ENCODE measurements around the gene WDR72.

WDR72 gene

DNA sequence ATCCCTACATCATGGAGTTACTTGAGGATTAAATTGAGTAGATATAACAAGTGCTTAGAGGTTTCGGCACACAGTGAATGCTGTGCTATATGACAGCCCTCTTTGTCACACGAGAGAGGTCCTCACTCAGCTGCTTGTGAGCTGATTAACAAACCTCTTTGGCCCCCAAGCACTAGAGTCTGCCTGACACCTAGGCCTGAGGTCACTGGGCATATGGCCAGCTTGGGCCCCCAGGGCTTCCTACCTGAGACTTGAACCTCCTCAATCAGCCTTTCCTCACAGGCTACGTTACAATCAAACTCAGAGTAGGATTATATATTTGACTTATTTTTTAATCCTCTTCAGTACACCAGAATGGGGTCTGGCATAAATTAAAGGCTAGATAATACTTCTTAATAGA is 88.8 kb downstream of the WDR72 start:
- no peaks in the 10 kb centered on the region for H3K27me3 Mint-ChIP-seq
- no peak for DNase-seq
- H3K27ac Mint-ChIP-seq, result no peak overlapping the region
- no peak overlapping the region for H3K4me3 Mint-ChIP-seq
- no peaks in the 10 kb centered on the region for H3K36me3 Mint-ChIP-seq (ENCODE audit: low read depth)
- H3K4me1 Mint-ChIP-seq (ENCODE audit: low read depth), result no peaks in the 10 kb centered on the region
- H3K9me3 Mint-ChIP-seq, result no peaks in the 10 kb centered on the region

DNA sequence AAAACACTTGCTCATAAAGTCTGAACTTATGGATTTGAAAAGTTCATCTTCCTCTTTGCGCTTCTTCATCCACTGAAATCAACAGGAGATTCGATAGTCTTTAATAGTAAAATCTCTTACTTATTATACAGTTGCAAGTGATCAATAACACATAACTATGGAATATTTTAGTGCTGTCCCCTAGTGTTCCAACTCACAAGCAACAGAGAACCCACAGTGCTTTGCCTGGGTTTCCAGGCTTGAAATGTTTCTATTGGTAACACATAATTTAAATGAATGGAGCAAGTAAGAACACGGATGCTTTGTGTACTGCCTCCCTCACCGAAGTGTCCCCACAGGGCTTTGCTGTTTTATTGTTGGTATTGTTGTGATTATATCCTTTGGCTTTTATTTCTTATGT is 93.5 kb downstream of the WDR72 start:
- Mint-ChIP-seq H3K27me3 (no peaks in the 10 kb centered on the region), H3K4me1 (ENCODE audit: low read depth) (no peaks in the 10 kb centered on the region), H3K4me3 (no peak overlapping the region), H3K36me3 (ENCODE audit: low read depth) (no peaks in the 10 kb centered on the region), H3K27ac (no peak overlapping the region), H3K9me3 (no peaks in the 10 kb centered on the region)
- no peak for DNase-seq

- no peaks in the 10 kb centered on the region for H3K27me3 Mint-ChIP-seq
- H3K4me3 Mint-ChIP-seq, result no peak overlapping the region
- H3K36me3 Mint-ChIP-seq (ENCODE audit: low read depth), result no peaks in the 10 kb centered on the region
- H3K4me1 Mint-ChIP-seq (ENCODE audit: low read depth), result no peaks in the 10 kb centered on the region
- H3K9me3 Mint-ChIP-seq, result no peaks in the 10 kb centered on the region
- DNase-seq, result no peak
- H3K27ac Mint-ChIP-seq, result no peak overlapping the region
These were observed 100.5 kb downstream of the WDR72 start for GRCh38 chr15:53658827-53659555.

GRCh38 chr15:53658255-53658654 is 101.2 kb downstream of the WDR72 start:
- Mint-ChIP-seq H3K36me3 (ENCODE audit: low read depth) (no peaks in the 10 kb centered on the region), H3K4me1 (ENCODE audit: low read depth) (no peaks in the 10 kb centered on the region), H3K9me3 (no peaks in the 10 kb centered on the region), H3K27ac (no peak overlapping the region), H3K27me3 (no peaks in the 10 kb centered on the region), H3K4me3 (no peak overlapping the region)
- DNase-seq, result no peak

DNA sequence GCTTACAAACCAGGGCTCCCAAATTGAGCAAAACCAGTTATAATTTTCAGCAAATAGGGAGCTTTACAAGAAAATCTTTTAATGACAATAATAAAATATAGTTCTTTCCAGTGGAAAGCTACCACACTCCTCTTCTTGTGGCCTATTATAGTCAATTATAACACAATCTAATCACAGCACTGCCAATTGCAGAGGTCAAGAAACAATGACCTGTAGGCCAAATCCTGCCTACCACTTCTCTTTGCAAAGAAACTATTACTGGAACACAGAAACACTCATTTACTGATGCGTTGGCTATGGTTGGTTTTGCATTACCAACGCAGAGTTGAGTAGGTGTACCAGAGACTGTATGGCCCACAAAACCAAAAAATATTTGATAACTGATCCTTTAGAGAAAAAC is 110.5 kb downstream of the WDR72 start:
- H3K4me1 Mint-ChIP-seq (ENCODE audit: low read depth), result no peaks in the 10 kb centered on the region
- no peak overlapping the region for H3K4me3 Mint-ChIP-seq
- H3K9me3 Mint-ChIP-seq, result no peaks in the 10 kb centered on the region
- no peak for DNase-seq
- no peaks in the 10 kb centered on the region for H3K36me3 Mint-ChIP-seq (ENCODE audit: low read depth)
- no peak overlapping the region for H3K27ac Mint-ChIP-seq
- H3K27me3 Mint-ChIP-seq, result peaks cover 9% of the 10 kb centered on the region

GRCh38 chr15:53644660-53645059 is 114.8 kb downstream of the WDR72 start:
- no peaks in the 10 kb centered on the region for H3K4me1 Mint-ChIP-seq (ENCODE audit: low read depth)
- DNase-seq, result no peak
- no peaks in the 10 kb centered on the region for H3K36me3 Mint-ChIP-seq (ENCODE audit: low read depth)
- no peaks in the 10 kb centered on the region for H3K9me3 Mint-ChIP-seq
- no peak overlapping the region for H3K4me3 Mint-ChIP-seq
- peaks cover 5% of the 10 kb centered on the region for H3K27me3 Mint-ChIP-seq
- no peak overlapping the region for H3K27ac Mint-ChIP-seq

DNA sequence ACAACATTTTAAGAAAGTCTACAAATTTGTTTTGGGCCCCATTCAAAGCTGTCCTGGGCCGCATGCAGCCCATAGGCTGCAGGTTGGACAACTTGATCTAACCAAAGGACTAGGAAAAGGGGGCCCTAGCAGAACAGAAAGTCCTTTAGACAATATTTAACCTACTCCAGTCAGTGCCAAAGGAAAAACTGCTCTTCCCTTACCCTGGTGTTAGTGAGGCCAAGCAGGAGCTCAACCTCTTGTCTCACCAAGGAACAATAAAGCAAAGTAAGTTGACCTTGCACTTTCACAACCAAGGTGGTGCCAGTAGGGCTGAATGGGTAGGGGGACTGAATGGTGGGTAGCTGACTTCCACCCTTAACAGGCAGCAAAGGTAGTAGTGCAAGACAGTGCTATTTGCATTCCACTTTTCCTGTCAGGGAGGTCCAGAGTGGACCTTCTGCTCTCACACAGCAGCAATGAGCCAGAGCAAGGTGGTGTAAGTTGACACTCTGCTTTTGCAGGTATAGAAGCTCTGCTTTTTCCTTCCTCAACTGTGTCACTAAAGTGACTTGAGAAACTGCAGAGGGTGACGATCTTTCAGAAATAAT is 124.9 kb downstream of the WDR72 start:
- Mint-ChIP-seq H3K4me1 (ENCODE audit: low read depth) (no peaks in the 10 kb centered on the region), H3K4me3 (no peak overlapping the region), H3K9me3 (peaks cover 14% of the 10 kb centered on the region), H3K36me3 (ENCODE audit: low read depth) (no peaks in the 10 kb centered on the region), H3K27me3 (no peaks in the 10 kb centered on the region), H3K27ac (no peak overlapping the region)
- DNase-seq, result no peak

- Mint-ChIP-seq H3K27ac (no peak overlapping the region), H3K4me1 (ENCODE audit: low read depth) (no peaks in the 10 kb centered on the region), H3K27me3 (no peaks in the 10 kb centered on the region), H3K9me3 (peaks cover 12% of the 10 kb centered on the region), H3K4me3 (no peak overlapping the region), H3K36me3 (ENCODE audit: low read depth) (no peaks in the 10 kb centered on the region)
- DNase-seq, result no peak
These were observed 132.2 kb downstream of the WDR72 start for GRCh38 chr15:53627279-53627678.

- Mint-ChIP-seq H3K4me3 (no peak overlapping the region), H3K27ac (no peak overlapping the region), H3K36me3 (ENCODE audit: low read depth) (no peaks in the 10 kb centered on the region), H3K9me3 (peaks cover 5% of the 10 kb centered on the region), H3K4me1 (ENCODE audit: low read depth) (no peaks in the 10 kb centered on the region), H3K27me3 (no peaks in the 10 kb centered on the region)
- DNase-seq, result no peak
These were observed 133.3 kb downstream of the WDR72 start for GRCh38 chr15:53625962-53626845.

DNA sequence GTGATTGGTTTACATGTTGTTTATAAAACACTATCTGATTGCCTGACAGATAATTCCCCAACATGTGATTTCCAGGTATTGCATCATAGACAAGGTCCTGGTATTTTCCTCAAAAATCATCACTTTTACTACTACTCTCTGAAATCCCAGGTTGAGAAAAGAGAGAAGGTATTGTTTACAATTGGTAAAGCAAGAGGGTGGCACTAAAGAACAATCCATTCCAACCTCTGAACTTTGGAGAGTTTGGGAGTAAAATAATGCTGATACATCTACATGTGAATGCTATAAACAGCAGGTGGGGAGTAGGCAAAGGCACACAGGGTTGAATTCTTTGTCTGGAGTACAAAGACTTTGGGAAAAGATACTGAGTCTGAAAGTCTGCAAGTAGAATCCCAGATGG is 134.2 kb downstream of the WDR72 start:
- no peaks in the 10 kb centered on the region for H3K36me3 Mint-ChIP-seq (ENCODE audit: low read depth)
- peaks cover 5% of the 10 kb centered on the region for H3K9me3 Mint-ChIP-seq
- H3K4me3 Mint-ChIP-seq, result no peak overlapping the region
- H3K27me3 Mint-ChIP-seq, result no peaks in the 10 kb centered on the region
- no peak overlapping the region for H3K27ac Mint-ChIP-seq
- no peak for DNase-seq
- no peaks in the 10 kb centered on the region for H3K4me1 Mint-ChIP-seq (ENCODE audit: low read depth)

- Mint-ChIP-seq H3K9me3 (peaks cover 5% of the 10 kb centered on the region), H3K27me3 (no peaks in the 10 kb centered on the region), H3K4me1 (ENCODE audit: low read depth) (no peaks in the 10 kb centered on the region), H3K4me3 (no peak overlapping the region), H3K36me3 (ENCODE audit: low read depth) (no peaks in the 10 kb centered on the region), H3K27ac (no peak overlapping the region)
- DNase-seq, result no peak
These were observed 141.0 kb downstream of the WDR72 start for GRCh38 chr15:53618461-53618860.

DNA sequence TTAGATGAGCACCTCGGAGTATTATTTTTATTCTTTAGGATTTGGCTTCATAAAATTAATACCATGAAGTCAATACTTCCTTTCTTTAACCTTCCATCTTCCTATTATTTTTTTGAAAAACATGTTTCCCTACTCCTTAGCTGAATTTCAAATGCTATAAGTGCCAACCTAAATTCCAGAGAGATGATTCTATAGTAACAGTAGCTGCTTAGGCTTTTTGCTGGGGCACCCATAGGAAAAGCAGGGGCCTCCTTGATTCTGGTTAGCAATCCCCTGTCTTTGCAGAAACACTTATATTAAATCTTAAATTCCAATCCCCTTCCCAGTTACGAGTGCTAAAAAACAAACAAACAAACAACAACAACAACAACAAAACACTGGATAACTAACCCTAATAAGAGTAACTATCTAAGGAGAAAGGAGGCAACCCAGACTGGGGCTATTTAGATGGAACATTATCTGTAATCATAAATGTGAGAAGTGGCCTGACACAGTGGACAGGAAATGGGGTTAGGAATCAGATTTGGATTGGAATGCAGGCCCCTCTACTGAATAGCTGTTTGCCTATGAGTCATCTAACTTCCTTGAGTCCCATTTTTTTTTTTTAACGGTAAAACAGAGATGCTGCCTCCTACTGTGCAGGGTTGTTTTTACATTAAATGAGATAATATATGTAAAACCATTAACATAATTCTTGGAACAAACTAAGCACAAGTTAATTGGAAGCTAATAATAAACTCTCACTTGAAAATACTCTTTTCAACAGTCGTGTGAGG is 148.1 kb downstream of the WDR72 start:
- no peak for DNase-seq
- Mint-ChIP-seq H3K9me3 (no peaks in the 10 kb centered on the region), H3K4me3 (no peak overlapping the region), H3K27ac (no peak overlapping the region), H3K4me1 (ENCODE audit: low read depth) (no peaks in the 10 kb centered on the region), H3K27me3 (no peaks in the 10 kb centered on the region), H3K36me3 (ENCODE audit: low read depth) (no peaks in the 10 kb centered on the region)

- no peaks in the 10 kb centered on the region for H3K4me1 Mint-ChIP-seq (ENCODE audit: low read depth)
- H3K4me3 Mint-ChIP-seq, result no peak overlapping the region
- no peak overlapping the region for H3K27ac Mint-ChIP-seq
- DNase-seq, result no peak
- no peaks in the 10 kb centered on the region for H3K9me3 Mint-ChIP-seq
- H3K27me3 Mint-ChIP-seq, result no peaks in the 10 kb centered on the region
- no peaks in the 10 kb centered on the region for H3K36me3 Mint-ChIP-seq (ENCODE audit: low read depth)
These were observed 168.4 kb downstream of the WDR72 start for GRCh38 chr15:53591041-53591440.

GRCh38 chr15:53590380-53590779 is 169.1 kb downstream of the WDR72 start:
- Mint-ChIP-seq H3K9me3 (no peaks in the 10 kb centered on the region), H3K4me1 (ENCODE audit: low read depth) (no peaks in the 10 kb centered on the region), H3K27me3 (no peaks in the 10 kb centered on the region), H3K27ac (no peak overlapping the region), H3K4me3 (no peak overlapping the region), H3K36me3 (ENCODE audit: low read depth) (no peaks in the 10 kb centered on the region)
- DNase-seq, result no peak
